ENCODE measurements around the gene MYO1A.

The MYO1A gene

DNA sequence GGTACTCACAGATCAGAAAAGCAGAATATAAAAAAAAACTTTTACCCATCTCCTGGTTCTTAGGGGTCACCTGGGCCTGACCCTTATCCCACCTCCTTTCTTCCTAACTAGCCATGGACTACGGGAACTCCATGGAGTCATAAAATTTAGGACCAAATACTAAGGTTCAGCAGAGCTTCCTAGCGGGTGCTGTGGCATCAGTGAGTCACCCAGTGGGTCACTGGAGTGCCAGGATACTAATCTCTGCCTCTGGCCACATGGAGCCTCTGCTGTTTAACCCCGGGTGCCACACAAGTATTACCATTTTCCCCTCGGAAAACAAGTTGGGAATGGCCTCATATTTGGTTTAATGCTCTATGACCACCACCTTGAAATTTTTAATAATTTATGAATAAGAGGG, 50.5 kb downstream of the MYO1A start:
- TF ChIP-seq, protein P1, sequence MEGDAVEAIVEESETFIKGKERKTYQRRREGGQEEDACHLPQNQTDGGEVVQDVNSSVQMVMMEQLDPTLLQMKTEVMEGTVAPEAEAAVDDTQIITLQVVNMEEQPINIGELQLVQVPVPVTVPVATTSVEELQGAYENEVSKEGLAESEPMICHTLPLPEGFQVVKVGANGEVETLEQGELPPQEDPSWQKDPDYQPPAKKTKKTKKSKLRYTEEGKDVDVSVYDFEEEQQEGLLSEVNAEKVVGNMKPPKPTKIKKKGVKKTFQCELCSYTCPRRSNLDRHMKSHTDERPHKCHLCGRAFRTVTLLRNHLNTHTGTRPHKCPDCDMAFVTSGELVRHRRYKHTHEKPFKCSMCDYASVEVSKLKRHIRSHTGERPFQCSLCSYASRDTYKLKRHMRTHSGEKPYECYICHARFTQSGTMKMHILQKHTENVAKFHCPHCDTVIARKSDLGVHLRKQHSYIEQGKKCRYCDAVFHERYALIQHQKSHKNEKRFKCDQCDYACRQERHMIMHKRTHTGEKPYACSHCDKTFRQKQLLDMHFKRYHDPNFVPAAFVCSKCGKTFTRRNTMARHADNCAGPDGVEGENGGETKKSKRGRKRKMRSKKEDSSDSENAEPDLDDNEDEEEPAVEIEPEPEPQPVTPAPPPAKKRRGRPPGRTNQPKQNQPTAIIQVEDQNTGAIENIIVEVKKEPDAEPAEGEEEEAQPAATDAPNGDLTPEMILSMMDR (conservative IDR thresholded peaks at IDR 0.05), result no peak
- H3K27ac ChIP-seq, result no peak overlapping the region

DNA sequence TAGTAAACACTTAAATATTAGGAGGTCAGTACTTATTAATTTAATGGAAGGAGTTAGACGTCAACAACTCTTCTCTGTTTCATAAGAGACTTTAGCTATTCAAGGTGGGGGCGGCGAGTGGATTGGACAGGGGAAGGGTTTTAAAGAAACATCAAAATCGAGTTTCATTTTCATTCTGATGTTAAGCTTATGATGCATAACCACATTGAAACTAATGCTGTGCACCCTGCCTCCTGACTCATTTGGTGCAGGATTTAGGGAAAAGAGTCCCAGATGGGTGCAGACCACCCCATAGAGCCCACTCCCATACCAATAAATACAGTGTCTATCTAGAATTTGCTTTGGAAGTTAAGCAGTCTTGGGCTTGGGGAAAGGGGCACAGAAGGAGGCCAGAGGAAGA, 50.9 kb downstream of the MYO1A start:
- TF ChIP-seq, protein P1 (conservative IDR thresholded peaks at IDR 0.05), result no peak
- no peak overlapping the region for H3K27ac ChIP-seq

DNA sequence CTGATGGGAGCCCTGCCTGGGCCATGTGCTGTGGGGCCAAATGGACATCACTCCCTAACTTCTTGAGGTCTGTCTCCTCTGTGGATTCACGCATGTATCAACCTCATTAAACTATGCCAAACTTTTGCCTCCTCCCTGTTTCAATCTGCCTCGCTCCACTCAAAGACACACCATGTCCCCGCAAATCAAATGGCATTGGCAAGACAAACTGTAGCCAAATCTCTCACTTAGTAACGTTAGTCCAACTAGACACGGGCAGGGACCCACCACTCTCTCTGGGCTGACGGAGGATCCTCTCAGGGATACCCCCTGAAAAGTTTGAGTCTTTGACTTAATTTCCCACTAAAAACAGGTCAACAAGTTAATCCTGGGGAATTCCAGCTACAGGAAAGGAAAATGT, 51.6 kb downstream of the MYO1A start:
- TF ChIP-seq, protein P1 (conservative IDR thresholded peaks at IDR 0.05), result no peak
- H3K27ac ChIP-seq, result no peak overlapping the region

DNA sequence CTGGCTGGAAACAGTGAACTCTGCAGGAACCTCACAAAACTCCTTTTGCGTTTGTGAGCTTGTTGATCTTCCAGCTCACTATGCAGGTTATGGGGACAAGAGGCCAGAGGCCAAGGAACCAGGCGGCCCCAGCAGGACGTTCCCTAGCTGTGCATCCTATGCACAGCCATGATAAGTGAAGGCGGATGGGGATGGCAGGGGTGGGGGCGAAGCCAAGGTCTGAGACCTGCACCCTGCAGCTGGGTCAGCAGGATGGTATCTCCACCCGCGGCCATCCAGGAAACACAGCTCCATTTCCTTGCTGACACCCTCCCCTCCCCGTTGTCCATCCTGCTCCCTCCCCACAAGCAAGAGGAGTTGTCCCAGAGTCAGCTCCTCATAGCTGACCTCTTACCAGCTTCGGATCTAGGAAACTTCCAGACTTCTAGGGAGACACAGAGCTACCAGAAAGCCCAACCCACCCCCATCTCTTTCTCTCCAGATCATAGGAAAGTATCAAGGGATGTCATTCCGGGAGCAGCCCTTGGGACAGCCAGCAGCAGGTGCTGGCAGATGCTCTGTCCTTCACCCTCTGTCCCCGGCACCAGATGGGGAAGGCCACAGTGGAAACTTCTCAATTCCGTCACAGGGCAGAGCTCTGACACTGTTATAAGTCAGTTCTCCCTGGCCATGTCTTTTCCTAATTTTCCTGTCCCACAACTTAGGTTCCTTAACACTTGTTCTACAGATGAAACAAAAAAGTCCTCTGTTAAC, 53.0 kb downstream of the MYO1A start:
- TF ChIP-seq, protein P1 (conservative IDR thresholded peaks at IDR 0.05), result no peak
- peak overlapping the region; percentile 44 for H3K27ac ChIP-seq

DNA sequence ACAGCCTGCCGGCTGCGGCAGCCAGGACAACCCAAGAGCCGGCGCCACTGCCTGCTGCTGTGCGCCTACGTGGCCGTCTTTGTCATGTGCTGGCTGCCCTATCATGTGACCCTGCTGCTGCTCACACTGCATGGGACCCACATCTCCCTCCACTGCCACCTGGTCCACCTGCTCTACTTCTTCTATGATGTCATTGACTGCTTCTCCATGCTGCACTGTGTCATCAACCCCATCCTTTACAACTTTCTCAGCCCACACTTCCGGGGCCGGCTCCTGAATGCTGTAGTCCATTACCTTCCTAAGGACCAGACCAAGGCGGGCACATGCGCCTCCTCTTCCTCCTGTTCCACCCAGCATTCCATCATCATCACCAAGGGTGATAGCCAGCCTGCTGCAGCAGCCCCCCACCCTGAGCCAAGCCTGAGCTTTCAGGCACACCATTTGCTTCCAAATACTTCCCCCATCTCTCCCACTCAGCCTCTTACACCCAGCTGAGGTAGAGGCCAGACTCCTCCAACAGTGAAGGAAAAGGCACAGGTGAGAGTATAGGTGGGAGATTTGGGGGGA, 53.9 kb downstream of the MYO1A start:
- TF ChIP-seq, protein P1 (conservative IDR thresholded peaks at IDR 0.05), result no peak
- peak overlapping the region; percentile 44 for H3K27ac ChIP-seq

DNA sequence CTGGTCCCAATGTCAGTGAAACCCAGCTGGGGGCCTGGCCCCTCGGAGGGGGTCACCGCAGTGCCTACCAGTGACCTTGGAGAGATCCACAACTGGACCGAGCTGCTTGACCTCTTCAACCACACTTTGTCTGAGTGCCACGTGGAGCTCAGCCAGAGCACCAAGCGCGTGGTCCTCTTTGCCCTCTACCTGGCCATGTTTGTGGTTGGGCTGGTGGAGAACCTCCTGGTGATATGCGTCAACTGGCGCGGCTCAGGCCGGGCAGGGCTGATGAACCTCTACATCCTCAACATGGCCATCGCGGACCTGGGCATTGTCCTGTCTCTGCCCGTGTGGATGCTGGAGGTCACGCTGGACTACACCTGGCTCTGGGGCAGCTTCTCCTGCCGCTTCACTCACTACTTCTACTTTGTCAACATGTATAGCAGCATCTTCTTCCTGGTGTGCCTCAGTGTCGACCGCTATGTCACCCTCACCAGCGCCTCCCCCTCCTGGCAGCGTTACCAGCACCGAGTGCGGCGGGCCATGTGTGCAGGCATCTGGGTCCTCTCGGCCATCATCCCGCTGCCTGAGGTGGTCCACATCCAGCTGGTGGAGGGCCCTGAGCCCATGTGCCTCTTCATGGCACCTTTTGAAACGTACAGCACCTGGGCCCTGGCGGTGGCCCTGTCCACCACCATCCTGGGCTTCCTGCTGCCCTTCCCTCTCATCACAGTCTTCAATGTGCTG, 54.6 kb downstream of the MYO1A start:
- TF ChIP-seq, protein P1 (conservative IDR thresholded peaks at IDR 0.05), result no peak
- H3K27ac ChIP-seq, result no peak overlapping the region

DNA sequence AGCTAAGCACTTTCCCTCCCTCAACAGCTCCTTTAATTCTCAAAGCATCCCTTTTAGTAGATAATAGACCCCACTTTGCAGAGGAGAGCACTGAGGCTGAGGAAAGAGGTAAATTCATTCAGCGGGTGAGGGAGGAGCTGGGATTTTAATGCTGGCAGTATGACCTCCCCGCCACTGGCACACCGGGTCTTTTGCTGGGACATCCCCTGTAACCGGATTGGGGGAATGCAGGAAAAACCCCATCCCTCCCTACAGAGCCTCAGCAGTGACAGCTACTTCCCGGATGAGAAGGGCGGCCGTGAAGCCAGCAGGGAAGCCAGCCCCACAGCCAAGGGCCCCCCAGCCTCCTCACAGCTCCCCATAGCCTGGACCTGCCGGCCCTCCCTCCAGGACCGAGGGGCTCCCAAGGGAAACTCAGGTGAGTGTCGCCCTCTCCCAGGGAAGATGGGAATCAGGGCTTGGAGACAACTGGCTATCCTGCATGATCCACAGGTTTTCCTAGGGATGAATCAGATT, 55.6 kb downstream of the MYO1A start:
- TF ChIP-seq, protein P1 (conservative IDR thresholded peaks at IDR 0.05), result no peak
- no peak overlapping the region for H3K27ac ChIP-seq

Data from VCaP (cell line).